IMR-90 (cell line): ENCODE data around the gene DNMT1. TPM values are rescaled to one million over a fixed set of nuclear protein-coding genes. Genes with fewer than 3 reads are reported as not detected.

Experiments used
- ATAC-seq: fragments of 200-7000 bp; cut with Tn5 transposase; 2 replicates; pipeline ENCODE4 v1.9.1; 2020; ENCODE audit warnings: low read depth, mild to moderate bottlenecking, moderate library complexity
- BruUV-seq: library from RNA; stranded (reverse); fragments of 400-500 nt; replicated peaks from 2 replicates; lab custom pipeline; 2021; lab: Mats Ljungman, UMichigan
- CTCF ChIA-PET: fragments of 300-600 bp; formaldehyde crosslinking; extraction: SDS; loops from one replicate; lab custom pipeline; 2021; ENCODE audit warnings: antibody characterized with exemption; lab: Yijun Ruan, JAX
- POLR2A ChIA-PET: fragments of 300-600 bp; sonication (Branson Sonifier 250); formaldehyde crosslinking; loops from one replicate; lab custom pipeline; 2022; ENCODE audit warnings: antibody characterized with exemption; ENCODE audit not compliant: unreplicated experiment; lab: Charles Lee
- DNase-seq: peaks from one replicate; pipeline ENCODE4 v3.0.0; 2013
- H2AFZ ChIP-seq: replicated peaks from 2 replicates; pipeline ENCODE3; 2013; ENCODE audit warnings: low read length, mild to moderate bottlenecking; ENCODE audit not compliant: poor library complexity
- H2AK5ac ChIP-seq: 2 replicates; pipeline ENCODE4 v1.6.1; 2013; ENCODE audit warnings: low read depth, low read length, inconsistent platforms
- H2AK9ac ChIP-seq: replicated peaks from 2 replicates; pipeline ENCODE3; 2013; ENCODE audit warnings: mild to moderate bottlenecking, low read depth, low read length, moderate library complexity; ENCODE audit not compliant: poor library complexity
- H2BK120ac ChIP-seq: 2 replicates; pipeline ENCODE4 v1.6.1; 2013; ENCODE audit warnings: low read depth, low read length, inconsistent platforms
- H2BK15ac ChIP-seq: 3 replicates; pipeline ENCODE4 v1.6.1; 2013; ENCODE audit warnings: low read depth, low read length, inconsistent platforms
- H2BK20ac ChIP-seq: 2 replicates; pipeline ENCODE4 v1.6.1; 2013; ENCODE audit warnings: low read depth, mild to moderate bottlenecking, inconsistent platforms, low read length, moderate library complexity
- H2BK5ac ChIP-seq: 2 replicates; pipeline ENCODE4 v1.6.1; 2013; ENCODE audit warnings: mild to moderate bottlenecking, low read depth, low read length, inconsistent platforms; ENCODE audit not compliant: poor library complexity, severe bottlenecking
- H3K14ac ChIP-seq: replicated peaks from 2 replicates; pipeline ENCODE4 v1.6.1; 2013; ENCODE audit warnings: low read depth, low read length, inconsistent platforms
- H3K18ac ChIP-seq: 2 replicates; pipeline ENCODE4 v1.6.1; 2013; ENCODE audit warnings: low read depth, low read length, control low read depth
- H3K23ac ChIP-seq: 2 replicates; pipeline ENCODE4 v1.6.1; 2013; ENCODE audit warnings: low read depth, low read length, inconsistent platforms
- H3K27ac ChIP-seq: 2 replicates; pipeline ENCODE4 v1.5.1; 2013; ENCODE audit warnings: mild to moderate bottlenecking, control low read depth, low read length; ENCODE audit not compliant: insufficient read depth
- H3K27me3 ChIP-seq: 2 replicates; pipeline ENCODE4 v1.6.1; 2013; ENCODE audit warnings: low read length; ENCODE audit not compliant: control insufficient read depth, insufficient read depth
- H3K36me3 ChIP-seq: 2 replicates; pipeline ENCODE4 v1.6.1; 2013; ENCODE audit warnings: low read length, mixed read lengths; ENCODE audit not compliant: control insufficient read depth, insufficient read depth
- H3K4ac ChIP-seq: 2 replicates; pipeline ENCODE4 v1.6.1; 2013; ENCODE audit warnings: low read depth, low read length, inconsistent platforms
- H3K4me1 ChIP-seq: 2 replicates; pipeline ENCODE4 v1.6.1; 2013; ENCODE audit warnings: low read length, mixed read lengths; ENCODE audit not compliant: control insufficient read depth, insufficient read depth
- H3K4me2 ChIP-seq: 2 replicates; pipeline ENCODE4 v1.6.1; 2013; ENCODE audit warnings: low read depth, mild to moderate bottlenecking, control low read depth, low read length, moderate library complexity
- H3K4me3 ChIP-seq: 2 replicates; pipeline ENCODE4 v1.5.1; 2013; ENCODE audit warnings: low read depth, mild to moderate bottlenecking, control low read depth, low read length, moderate library complexity; ENCODE audit not compliant: insufficient read depth
- H3K56ac ChIP-seq: 2 replicates; pipeline ENCODE4 v1.6.1; 2013; ENCODE audit warnings: low read length, inconsistent platforms; ENCODE audit not compliant: insufficient read depth; ENCODE audit errors: extremely low read depth
- H3K79me1 ChIP-seq, 2 experiments: 2 replicates each; pipeline ENCODE4 v1.6.1; 2013; ENCODE audit warnings: low read length in 2 of 2, inconsistent platforms in 1 of 2, low read depth in 1 of 2
- H3K9ac ChIP-seq: 2 replicates; pipeline ENCODE4 v1.6.1; 2013; ENCODE audit warnings: low read depth, low read length, control low read depth
- H3K9me1 ChIP-seq: 2 replicates; pipeline ENCODE4 v1.6.1; 2013; ENCODE audit warnings: low read length, inconsistent platforms; ENCODE audit not compliant: insufficient read depth
- H3K9me3 ChIP-seq: 2 replicates; pipeline ENCODE4 v1.6.1; 2013; ENCODE audit warnings: low read length; ENCODE audit not compliant: control insufficient read depth, insufficient read depth
- H4K20me1 ChIP-seq: 2 replicates; pipeline ENCODE4 v1.6.1; 2013; ENCODE audit warnings: low read length, inconsistent platforms; ENCODE audit not compliant: insufficient read depth
- H4K5ac ChIP-seq: 2 replicates; pipeline ENCODE4 v1.6.1; 2013; ENCODE audit warnings: mild to moderate bottlenecking, low read depth, low read length, control low read depth
- H4K8ac ChIP-seq, 2 experiments: 2 replicates each; pipeline ENCODE4 v1.6.1; 2013; ENCODE audit warnings: low read depth in 2 of 2, low read length in 2 of 2, control low read depth in 1 of 2, inconsistent platforms in 1 of 2
- H4K91ac ChIP-seq: 2 replicates; pipeline ENCODE4 v1.6.1; 2013; ENCODE audit warnings: low read depth, low read length, inconsistent platforms; ENCODE audit not compliant: insufficient read depth
- FOS ChIP-seq: fragments of 150-350 bp; IDR thresholded peaks from 2 replicates; pipeline ENCODE4 v1.6.1; 2016; ENCODE audit warnings: low read depth, low read length
- NFE2L2 ChIP-seq: fragments of 150-350 bp; IDR thresholded peaks from 2 replicates; pipeline ENCODE4 v1.6.1; 2016; ENCODE audit warnings: low read depth, mild to moderate bottlenecking, low read length
- WGBS, 2 experiments: methylation state at CpG; one replicate each; pipeline versions ENCODE4 v1.1.5 to v1.1.7; 2013; ENCODE audit warnings: missing lambda C conversion rate in 2 of 2; ENCODE audit not compliant: insufficient read length in 1 of 2; ENCODE audit errors: extremely low coverage in 2 of 2; 5-methylcytosine and 5-hydroxymethylcytosine counted together
- dilution Hi-C: fragments of 300-500 bp; cut with HindIII; formaldehyde crosslinking; loops from one replicate; pipeline ENCODE4 v1.14.3; 2018; ENCODE audit warnings: low sequenced_read_pairs; ENCODE audit not compliant: unreplicated experiment
- in situ Hi-C: fragments of 300-500 bp; cut with MboI; formaldehyde crosslinking; loops from 3 replicates; pipeline ENCODE4 v1.14.3; 2019; ENCODE audit warnings: low sequenced_read_pairs, inconsistent platforms, mixed read lengths
- intact Hi-C: fragments of 100-400 bp; cut with micrococcal nuclease; formaldehyde crosslinking; loops from 2 replicates; pipeline ENCODE4 v1.10.0; 2022
- polyA plus RNA-seq, 3 experiments: library from polyadenylated mRNA; depleted of rRNA; stranded (reverse); fragments of >200 nt; gene quantifications; 2 replicates each; pipeline ENCODE4 v1.2.3, GENCODE V29; 2012; ENCODE audit warnings: low replicate concordance in 1 of 3
- total RNA-seq: library from RNA; depleted of rRNA; stranded (reverse); fragments of >200 nt; gene quantifications from 2 replicates; pipeline ENCODE4 v1.2.3, GENCODE V29; 2012

Gene DNMT1
- total and polyA plus RNA-seq, 2 of the 4 experiments (the other 2 are of a cell fraction) = 26.2 to 83.6 TPM

- no TSS peak for BruUV-seq
- CTCF ChIA-PET = interaction anchor here (0.7 kb wide), 1 partner anchor 18 kb away, joined by 3 read pairs; no protein-coding TSS in a partner anchor
- WGBS, 2 experiments = 93% methylated on average over 10 of the region's 35 CpGs; no CpG with 5 or more reads in 1 of the 2 experiments
These were observed 78.5 kb downstream of the DNMT1 start for GRCh38 chr19:10116085-10116865.

More at GRCh38 chr19:10116085-10116865, 78.5 kb downstream of the DNMT1 start:
- no peak overlapping the region for H3K14ac ChIP-seq
- no peaks in the 10 kb centered on the region for H3K9me1 ChIP-seq
- H3K4me3 ChIP-seq = no peak overlapping the region
- no peak overlapping the region for H2BK20ac ChIP-seq
- H3K27me3 ChIP-seq = no peaks in the 10 kb centered on the region
- H2BK15ac ChIP-seq = no peak overlapping the region
- H3K9ac ChIP-seq = no peak overlapping the region
- no peak for ATAC-seq
- no peak overlapping the region for H2BK120ac ChIP-seq
- no peak overlapping the region for H3K4me2 ChIP-seq
- no peak for DNase-seq
- intact Hi-C loops = no loop called here
- H2AFZ ChIP-seq = peak overlapping the region; percentile 21
- no peak overlapping the region for H4K5ac ChIP-seq
- H4K20me1 ChIP-seq = peaks cover 20% of the 10 kb centered on the region
- H2AK5ac ChIP-seq = no peak overlapping the region
- H4K91ac ChIP-seq = no peak overlapping the region
- H3K9me3 ChIP-seq = no peaks in the 10 kb centered on the region
- no peak overlapping the region for H3K56ac ChIP-seq
- peaks cover 11 to 43% of the 10 kb centered on the region in 2 experiments for H3K79me1 ChIP-seq
- H2BK5ac ChIP-seq = no peak overlapping the region
- H2AK9ac ChIP-seq = peak overlapping the region; percentile 81
- TF ChIP-seq FOS = no peak
- no peak for TF ChIP-seq NFE2L2
- no peak overlapping the region for H3K4ac ChIP-seq
- dilution Hi-C loops = no loop called here
- H3K18ac ChIP-seq = no peak overlapping the region
- H3K23ac ChIP-seq = no peak overlapping the region
- POLR2A ChIA-PET = no interaction called here
- in situ Hi-C loops = no loop called here
- no peak overlapping the region for H3K27ac ChIP-seq
- H3K4me1 ChIP-seq = peaks cover 7% of the 10 kb centered on the region
- peaks cover 44% of the 10 kb centered on the region for H3K36me3 ChIP-seq
- H4K8ac ChIP-seq = no peak overlapping the region
